Measurements from ENCODE around the gene ATP7A.

The ATP7A gene

DNA sequence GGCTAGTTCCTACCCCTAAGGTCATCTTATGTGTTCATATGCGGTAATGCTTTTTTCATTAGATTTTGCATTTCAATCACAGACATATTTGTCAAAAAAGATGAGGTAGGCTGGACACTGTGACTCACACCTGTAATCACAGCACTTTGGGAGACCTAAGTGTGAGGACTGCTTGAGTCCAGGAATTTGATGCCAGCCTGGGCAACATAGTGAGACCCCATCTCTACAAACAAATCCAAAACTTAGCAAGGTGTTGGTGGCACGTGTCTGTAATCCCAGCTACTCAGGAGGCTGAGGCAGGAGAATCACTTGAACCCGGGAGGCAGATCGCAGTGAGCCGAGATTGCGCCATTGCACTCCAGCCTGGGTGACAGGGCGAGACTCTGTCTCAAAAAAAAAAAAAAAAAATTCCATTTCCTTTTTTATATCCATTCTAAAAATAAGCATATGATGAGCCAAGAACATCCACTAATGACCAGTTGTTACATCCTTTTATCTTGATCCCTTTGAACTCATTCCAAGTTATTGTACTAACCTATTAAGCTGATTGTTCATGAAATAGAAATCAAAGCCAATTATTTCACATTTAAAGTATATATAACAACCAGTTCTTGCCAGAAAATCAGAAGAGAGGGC, 35.5 kb downstream of the ATP7A start:
- DNase-seq = no peak

DNA sequence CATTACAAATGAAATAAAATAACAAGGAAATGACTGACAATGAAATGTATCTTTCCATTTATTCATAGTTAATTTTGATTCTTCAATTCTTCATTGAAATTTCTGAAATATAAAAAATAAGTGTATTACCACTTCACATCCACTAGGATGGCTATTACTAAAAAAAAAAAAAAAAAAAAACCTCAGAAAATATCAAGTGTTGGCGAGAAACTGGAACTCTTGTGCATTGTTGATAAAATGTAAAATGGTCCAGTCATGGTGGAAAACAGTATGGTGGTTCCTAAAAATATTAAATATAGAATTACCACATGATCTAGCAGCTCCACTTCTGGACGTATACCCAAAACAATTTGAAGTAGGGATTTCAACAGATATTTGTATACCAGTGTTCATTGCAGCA, 36.1 kb downstream of the ATP7A start:
- no peak for DNase-seq

DNA sequence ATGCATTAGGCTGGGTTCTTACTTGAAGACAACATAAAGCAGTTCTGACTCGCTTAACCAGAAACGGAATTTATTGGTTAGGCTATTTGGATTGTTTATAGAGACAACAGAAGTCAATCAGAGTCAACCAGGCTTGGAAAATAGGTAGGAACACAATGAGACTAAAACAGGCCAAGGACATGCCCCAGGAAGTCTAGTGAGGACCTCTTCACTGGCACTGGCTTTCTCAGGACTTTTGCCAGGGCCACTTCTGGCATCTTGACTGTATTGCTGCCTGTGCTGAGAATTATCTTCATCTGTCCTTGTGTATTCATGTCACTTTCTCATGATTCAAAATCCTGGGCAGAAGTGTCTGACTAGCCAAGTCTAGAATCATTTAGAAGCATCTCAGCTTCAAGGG, 39.3 kb downstream of the ATP7A start:
- DNase-seq = no peak

DNA sequence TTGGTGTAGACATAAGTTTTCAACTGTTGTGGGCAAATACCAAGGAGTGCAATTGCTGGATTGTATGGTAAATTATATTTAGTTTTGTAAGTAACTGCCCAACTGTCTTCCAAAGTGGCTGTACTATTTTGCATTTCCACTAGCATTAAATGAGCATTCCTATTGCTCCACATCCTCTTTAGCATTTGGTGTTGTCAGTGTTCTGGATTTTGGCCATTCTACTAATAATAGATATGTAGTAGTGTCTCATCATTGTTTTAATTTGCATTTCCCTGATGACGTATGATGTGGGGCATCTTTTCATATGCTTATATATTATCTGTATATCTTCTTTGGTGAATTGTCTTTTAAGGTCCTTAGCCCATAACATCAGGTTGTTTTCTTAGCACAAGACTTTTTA, 41.7 kb downstream of the ATP7A start:
- no peak for DNase-seq

DNA sequence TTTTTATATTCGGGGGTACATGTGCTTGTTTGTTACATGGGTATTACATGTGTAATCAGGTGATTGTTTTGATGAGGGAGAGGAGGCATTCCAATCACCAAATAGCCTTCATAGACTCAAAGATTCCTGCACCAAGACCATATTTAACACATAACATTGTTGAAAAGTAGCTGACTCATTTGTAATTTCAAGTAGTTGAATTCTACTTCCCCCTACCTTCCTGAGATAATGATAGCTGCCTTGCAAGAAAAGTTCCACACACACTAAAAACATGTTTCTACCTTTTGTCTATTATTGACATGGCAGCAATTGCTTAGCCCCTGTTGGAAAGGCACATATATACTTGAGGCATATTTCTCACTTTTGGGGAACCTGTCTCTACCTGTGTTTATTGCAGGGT, 42.8 kb downstream of the ATP7A start:
- DNase-seq = no peak

DNA sequence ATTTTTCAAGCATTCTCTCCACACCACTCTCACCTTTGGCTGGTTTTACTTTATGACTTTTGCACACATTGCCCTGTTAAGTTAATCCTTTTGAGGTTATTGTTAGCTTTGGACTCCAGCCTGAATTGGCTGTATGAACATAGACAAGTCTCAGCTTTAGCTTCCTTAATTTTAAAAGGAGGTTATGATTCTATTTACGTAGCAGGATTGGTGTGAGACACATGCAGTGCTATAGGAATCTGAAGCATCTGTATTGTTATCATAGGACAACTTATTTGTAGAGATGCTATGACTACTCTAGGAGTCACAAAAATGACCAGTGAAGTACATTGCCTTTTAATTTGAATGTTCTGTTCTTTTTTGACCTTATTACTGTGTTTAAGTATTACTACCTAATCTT, 43.2 kb downstream of the ATP7A start:
- no peak for DNase-seq

DNA sequence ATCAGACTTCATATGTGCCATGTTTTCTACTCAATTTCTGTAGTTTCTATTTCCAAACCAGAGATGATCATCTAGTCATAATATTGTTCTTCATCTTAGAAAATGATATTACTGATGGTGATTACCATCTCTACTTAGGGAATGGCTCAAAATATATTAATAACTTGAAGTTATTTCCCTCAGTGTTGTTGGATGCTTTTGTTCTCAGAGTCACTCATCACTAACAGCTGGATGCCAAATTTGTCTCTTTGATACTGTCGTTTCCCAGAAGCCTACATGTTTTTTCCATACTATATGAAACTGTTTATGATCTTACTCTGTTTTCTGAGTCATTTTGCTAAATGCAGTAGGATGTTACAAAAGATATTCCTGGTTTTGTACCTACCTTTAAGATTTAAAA, 50.1 kb downstream of the ATP7A start:
- DNase-seq = no peak

DNA sequence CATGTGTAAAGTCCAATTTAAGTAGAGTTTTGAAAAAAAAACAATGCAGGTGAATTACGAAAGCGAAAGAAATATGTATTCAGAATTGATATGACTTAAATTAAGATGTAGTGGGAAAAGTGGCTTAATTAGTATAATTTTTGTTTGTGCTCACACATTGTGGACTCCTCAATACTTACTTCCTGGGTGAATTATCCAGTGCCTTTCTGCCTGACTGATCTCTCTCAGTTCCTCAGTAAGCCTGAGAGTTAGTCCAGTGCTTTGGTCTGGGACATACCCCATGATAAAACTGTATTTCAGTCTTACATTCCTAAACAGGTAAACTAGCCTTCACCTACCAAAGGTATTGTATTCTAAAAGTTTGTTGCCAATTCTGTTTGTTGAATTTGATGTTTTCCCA, 50.6 kb downstream of the ATP7A start:
- no peak for DNase-seq

DNA sequence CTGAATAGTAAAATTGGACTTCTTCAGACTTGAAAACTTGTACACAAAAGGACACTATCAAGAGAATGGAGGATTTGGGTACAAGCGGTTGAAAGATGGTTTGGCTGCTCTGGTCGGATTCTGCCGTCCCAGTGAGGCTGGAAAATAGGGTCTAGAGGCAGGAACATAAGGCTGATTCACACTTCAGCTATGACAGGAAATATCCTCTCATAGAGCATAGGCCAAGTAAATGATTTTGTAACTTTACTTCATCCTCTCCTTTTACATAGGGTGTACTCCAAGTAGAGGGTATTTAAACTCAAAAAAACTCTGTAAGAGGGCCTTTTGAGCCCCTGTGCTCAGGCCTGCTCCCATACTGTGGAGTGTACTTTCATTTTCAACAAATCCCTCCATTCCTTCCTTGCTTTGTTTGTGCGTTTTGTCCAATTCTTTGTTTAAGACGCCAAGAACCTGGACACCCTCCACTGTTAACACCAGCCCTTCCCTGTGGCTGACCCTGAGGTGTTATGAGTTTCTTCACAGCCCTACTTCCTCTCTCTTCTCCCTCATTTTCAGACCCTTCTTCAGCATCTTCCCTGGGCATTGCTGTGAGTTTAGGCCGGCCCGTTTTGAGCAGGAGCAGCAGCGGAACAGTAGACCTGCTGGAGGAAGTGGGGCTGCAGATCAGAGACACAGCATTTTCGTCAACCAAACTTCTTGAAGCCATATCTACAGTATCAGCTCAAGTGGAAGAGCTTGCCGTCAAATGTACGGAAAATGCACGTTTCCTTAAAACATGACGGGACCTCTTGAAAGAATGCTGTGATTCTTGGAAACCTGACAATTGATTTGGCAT, 51.8 kb downstream of the ATP7A start:
- no peak for DNase-seq

DNA sequence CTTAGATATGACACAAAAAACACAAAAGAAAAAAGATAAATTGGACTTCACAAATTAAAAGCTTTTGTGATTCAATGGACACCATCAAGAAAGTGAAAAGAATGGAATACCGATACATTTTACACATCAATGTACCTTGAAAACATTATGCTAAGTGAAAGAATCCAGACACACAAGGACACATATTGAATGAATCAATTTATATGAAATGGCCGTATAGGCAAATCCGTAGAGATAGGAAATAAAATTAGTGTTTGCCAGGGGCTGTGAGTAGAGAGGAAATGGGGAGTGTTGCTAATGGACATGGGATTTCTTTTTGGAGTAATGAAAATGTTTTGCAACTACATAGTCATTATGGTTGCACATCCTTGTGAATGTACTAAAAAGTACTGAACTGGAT, 55.9 kb downstream of the ATP7A start:
- DNase-seq = no peak

DNA sequence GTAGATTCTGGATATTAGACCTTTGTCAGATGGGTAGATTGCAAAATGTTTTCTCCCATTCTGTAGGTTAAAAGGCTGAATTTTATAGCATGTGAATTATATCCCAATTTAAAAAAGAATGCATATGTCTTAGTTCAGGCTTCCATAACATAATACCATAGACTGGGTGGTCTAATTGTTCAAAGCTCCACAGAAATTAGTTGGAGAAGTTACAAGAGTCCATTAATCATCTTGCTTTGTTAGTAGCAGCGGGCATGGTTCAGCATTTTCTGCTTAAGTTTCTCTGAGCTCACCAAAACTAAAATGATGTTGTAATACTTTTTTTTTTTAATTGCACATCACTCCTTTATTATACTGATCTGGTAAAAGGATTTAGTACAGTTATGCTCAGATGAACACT, 57.1 kb downstream of the ATP7A start:
- no peak for DNase-seq

DNA sequence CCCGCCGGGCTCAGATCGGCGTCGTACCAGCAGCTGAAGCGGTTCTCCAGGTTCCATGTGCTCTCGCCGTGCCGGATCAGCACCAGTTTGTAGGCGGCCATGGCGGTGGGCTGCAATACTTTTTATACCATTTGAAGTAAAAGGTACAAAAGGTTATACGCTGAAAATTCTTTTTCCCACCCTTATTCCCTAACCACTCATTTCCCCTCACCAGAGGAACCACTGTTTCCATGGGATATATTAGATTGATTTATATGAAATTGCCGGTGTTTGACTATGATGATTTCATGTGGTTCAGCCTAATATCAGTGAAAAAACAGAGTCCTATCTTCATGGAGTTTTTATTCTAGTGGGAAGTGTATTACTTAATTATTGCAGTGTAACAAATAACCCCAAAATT, 59.0 kb downstream of the ATP7A start, which contains the start of gene PGAM4:
TSS of gene PGAM4 (minus strand) at position 101 of the 400 bp plus-strand sequence. CDS start at position 101, 0 bp downstream.
- DNase-seq = no peak

DNA sequence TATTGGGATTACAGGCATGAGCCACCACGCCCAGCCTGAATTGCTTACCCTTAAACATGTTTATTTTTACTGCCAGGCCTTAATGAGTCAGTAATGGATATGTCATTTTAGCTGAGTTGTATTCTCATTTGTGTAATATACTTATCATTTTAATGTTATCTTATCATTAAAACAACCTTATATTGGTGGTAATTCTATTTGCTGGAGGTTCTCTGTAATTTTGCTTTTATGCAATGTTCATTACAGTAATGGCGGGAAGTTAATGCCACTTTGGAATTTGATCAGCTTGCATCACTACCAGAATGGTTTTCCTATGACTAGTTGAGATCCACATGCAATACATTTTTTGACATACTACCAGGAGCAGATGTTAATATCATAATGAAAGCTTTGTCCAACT, 65.3 kb downstream of the ATP7A start:
- DNase-seq = no peak

DNA sequence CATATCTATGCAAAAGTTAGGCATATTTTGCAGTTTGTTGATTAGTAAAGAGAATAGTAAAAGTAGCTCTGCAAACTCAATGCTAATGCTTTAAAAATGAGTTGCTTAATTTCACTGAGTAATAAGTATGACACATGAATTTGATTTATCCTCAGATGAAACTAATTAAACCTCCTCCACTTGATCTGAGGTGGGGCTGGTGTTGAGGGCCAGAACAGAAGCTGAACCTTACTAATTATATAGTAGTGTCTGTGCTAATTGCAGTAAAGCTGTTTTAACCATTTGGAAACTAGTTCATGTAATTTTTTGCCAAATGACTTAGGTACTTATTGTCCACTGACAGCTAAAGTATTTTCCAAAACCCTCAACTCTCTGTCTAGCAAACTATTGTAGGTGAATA, 66.6 kb downstream of the ATP7A start:
- no peak for DNase-seq

DNA sequence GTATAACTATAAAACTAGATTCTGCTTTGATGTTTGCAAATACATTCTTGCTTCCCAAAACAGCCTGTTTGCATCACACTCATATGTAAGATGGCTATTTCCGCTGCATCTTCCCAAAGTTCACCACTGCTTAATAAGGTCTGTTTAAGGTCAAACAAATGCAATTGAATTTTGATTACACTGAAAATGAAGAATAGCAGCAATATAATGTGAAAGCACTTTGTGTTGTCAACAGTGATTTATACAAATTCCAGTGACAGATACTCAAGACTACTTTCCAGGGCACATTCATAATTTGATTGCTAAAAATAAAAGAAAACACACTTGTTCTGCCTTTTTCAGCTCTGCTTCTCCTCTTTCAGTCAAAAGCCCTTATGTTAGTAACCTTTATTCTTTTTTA, 67.0 kb downstream of the ATP7A start:
- no peak for DNase-seq

DNA sequence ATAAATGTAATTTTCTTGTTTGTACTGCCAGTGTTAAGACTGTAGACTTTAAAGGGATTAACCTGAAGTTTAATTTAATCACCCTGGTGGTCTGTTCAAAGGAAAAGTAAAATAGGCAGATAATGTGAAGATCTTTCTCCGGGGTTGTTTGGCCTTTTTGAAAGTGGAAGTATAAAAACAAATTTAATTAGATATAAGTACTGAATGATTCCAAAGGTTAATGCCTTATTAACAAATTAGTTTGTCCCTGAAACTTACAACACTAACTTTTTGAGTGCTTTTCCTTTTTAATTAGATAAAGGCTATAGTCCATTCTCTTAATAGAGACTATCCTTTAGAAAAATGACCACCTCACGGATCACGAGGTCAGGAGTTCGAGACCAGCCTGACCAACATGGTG, 69.4 kb downstream of the ATP7A start:
- no peak for DNase-seq

DNA sequence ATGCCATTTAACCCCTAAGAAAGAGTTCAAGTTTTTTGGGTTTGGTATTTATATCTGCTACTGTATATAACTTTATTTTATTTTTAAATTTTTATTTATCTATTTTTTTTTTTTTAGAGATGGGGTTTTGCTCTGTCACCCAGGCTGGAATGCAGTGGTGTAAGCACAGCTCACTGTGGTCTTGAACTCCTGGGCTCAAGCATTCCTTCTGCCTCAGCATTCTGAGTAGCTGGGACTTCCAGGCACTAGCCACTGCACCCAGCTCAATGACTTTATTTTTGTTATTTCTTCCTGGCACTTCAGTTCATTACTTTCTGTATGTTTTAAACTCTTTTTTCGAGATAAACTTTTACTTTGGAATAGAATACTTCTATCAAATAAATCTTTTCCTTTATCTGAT, 101.4 kb downstream of the ATP7A start:
- DNase-seq = no peak

DNA sequence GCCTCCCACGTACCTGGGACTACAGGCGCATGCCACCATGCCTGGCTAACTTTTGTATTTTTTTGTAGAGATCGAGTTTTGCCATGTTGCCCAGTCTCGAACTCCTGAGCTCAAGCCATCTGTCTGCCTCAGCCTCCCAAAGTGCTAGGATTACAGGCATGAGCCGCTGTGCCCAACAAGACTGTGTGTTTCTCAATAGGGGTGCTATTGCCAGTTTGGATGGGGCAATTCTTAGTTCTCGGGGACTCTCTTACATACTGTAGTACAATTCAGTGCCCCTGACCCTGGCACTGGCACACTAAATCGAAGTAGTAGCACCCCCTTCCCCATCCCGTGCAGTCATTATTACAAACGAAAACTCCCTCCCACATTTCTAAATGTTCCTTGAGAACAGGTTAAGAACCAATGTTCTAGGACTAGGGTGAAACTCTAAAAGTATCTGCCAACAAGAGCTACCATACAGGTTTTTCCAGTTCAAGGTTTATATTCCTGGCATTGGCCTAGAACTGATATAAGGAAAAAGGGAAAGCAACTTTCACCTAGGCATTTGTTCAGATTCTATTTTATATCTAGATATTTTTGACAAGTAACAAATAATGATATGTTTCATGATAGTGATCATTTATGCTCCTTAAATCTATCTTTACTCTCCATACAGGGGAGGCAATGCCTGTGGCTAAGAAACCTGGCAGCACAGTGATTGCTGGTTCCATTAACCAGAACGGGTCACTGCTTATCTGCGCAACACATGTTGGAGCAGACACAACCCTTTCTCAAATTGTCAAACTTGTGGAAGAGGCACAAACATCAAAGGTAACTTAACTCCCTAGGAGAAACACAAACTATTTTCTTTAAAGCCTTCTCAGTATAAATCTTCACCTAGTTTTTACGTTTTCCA, 109.3 kb downstream of the ATP7A start:
- no peak for DNase-seq

DNA sequence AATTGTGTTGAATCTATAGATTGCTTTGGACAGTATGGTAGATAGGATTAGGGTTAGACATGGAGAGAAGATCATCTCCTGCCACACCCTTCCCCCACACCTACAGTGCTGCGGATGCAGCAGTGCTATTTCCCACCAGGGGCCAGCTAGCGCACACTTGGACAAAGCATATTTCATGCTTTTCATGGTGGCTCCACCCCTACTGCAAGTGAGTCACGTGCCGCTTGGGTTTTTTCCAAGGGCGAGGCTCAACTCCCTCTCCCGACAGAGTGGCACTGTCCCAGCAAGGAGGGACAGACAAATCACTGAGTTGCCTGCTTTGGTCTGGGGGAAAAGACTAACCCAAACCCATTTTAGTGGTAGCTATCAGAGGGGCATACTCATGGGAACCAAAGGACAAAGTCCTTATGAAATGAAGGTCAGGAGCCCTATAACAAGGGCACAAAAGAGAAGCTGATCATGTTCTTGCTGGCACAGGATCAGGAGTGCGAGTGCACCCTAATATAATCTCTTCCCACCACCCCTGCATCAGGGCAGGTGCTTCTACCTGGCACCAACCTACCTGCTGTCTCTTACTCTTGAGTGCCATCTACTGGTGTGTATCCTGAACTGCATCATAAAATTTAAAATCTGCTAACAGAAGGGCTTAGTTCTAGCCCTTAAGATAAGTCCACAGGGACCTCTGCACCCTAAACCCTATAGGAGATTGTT, 114.0 kb downstream of the ATP7A start:
- DNase-seq = peak; percentile 7

DNA sequence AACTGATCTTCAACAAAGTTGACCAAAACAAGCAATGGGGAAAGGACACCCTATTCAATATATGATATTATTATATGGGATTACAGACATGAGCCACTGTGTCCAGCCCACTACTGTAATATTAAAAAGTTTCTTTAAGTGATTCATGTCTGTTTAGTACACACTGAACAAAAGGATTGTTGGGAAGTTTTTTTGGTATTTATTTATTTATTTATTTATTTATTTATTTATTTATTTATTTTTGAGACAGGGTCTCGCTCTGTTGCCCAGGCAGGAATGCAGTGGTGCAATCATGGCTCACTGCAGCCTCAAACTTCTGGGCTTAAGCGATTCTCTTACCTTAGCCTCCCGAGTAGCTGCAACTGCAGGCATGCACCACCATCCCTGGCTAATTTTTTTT, 117.3 kb downstream of the ATP7A start:
- no peak for DNase-seq

DNA sequence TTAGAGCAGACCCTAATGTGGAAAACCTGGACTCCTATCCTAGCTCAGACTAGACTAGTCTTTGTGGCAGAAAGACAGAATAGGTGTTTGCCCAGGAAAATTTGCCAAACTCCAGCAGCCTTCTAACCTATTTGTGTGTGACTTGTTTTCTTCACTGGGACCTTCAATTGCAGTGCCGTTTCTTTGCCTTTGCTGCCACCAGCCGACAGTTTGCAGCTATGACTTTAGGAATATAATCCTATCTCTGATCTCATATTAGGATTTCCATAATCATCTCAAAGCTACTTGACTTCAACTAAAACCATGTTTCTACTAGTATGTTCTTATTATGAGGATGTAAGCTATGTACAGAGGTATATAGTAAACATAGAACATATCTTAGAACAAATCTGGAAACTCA, 119.2 kb downstream of the ATP7A start:
- DNase-seq = no peak

DNA sequence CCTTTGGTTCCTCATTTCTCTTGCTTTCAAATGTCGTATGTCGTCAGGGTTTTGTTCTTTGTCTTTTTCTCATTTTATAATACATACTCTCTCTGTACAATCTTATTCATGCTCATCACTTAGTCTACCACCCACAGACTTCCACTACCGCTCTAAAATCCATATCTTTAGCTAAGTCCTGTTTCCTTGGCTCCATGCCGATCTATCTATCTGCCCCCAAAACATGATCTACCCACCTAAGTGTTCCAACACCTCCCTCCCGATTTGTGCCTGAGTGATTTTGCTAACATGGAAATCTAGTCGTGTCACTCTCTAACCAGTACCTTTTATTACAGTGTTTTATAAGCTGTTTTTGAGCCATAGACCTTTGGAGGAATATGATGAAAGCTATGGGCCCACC, 124.6 kb downstream of the ATP7A start:
- DNase-seq = no peak

DNA sequence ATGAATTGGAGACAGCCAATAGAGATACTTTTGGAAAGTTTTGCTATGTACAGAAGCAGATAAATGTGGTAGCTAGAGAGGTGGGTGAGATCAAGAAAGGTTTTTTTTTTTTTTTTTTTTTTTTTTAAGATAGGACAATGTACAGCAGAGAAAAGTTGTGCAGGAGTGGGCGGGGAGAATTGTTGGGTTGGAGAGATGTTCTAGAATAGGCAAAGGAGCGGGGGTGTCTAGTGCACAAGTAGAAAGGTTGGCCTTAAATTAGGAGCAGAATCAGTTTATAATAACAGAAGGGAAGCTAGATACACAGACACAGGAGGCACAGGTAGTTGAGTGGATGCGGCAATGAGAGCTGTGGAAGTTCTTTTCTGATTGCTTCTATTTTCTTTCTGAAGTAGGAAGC, 127.4 kb downstream of the ATP7A start:
- no peak for DNase-seq
